ENCODE data around the gene ATG9B. TPM values are rescaled to one million over a fixed set of nuclear protein-coding genes. Genes with fewer than 3 reads are reported as not detected.

Gene ATG9B
- total RNA-seq, 4 donors from 2014 or later = not detected

- TF ChIP-seq, protein P1, sequence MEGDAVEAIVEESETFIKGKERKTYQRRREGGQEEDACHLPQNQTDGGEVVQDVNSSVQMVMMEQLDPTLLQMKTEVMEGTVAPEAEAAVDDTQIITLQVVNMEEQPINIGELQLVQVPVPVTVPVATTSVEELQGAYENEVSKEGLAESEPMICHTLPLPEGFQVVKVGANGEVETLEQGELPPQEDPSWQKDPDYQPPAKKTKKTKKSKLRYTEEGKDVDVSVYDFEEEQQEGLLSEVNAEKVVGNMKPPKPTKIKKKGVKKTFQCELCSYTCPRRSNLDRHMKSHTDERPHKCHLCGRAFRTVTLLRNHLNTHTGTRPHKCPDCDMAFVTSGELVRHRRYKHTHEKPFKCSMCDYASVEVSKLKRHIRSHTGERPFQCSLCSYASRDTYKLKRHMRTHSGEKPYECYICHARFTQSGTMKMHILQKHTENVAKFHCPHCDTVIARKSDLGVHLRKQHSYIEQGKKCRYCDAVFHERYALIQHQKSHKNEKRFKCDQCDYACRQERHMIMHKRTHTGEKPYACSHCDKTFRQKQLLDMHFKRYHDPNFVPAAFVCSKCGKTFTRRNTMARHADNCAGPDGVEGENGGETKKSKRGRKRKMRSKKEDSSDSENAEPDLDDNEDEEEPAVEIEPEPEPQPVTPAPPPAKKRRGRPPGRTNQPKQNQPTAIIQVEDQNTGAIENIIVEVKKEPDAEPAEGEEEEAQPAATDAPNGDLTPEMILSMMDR (IDR thresholded peaks at IDR 0.05; ENCODE audit: low read depth) = no peak
Observed at GRCh38 chr7:150977382-150978125, 46.7 kb downstream of the ATG9B start.

DNA sequence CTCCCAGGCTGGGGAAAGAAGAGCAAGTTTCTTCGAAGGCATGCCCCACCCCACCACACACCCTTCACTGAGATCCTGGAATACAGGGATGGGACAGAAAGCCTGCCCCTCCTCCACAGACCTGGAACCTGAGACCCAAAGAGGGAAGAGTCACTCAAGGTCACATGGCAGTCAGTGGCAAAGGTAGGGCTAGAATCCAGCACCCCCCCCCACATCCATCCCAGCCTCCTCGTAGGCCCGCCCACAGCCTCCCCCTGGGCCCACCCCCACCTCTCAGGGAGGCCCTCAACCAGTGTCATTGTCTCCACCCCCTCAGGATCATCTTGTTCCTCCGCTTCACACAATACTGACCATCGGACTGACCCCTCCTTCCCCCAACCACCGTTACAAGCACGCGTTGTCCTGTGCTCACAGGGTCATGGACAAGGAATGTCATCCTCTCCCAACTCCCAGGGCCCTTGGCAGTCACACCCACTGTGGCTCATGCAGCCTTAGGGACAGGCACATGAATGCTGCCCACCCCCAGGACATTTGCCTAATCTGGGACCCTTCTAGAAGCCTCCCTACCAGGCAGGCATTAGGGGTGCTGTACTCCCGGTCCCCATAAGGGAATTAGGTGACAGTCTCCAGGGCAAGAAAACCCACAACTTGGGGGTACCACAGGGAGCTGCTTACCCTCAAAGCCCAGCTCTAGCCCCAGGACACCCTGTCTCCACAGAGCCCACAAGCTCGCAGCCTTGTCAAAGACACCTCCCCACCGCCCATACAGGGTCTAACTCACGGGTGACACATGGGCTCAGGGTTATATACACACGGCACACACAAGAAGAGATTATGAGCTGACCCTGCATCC, 47.5 kb downstream of the ATG9B start:
- TF ChIP-seq, protein P1 (IDR thresholded peaks at IDR 0.05; ENCODE audit: low read depth) = no peak

DNA sequence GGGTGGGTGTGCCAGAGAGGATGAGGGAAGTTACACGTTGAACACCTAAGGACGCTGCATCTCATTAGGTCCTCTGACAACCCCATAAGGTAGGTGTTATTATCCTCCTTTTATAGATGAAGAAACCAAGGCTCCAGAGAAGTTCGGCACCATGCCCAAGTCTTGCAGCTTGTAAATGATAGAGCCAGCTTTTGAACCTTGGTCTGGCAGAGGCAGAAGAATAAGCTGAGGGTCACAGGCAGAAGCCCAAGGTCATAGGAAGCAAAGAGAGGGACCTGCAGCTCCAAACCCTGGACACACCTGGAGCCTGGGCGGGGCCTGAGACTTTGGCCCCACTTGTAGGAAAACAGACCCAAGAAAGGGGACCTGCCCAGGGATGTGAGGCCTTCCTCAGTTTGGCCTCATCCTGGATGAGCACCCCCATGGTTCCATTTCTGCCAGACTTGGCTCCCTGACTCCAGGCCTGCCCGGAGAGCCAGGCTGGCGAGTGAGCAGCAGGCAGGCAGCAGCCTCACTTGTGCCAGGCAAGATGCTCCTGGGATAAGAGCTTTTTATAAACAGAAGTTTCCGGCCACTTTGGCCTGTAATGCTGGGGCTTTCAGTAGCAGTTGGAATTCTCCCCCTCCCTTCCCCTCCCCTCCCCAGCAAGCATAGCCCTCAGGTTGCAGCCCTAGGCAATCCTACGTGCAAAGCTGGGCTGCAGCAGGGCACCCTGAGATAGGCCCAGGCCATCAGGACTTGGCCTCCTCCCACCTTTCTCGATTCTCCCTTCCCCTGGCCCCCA, 48.6 kb downstream of the ATG9B start:
- TF ChIP-seq, protein P1 (IDR thresholded peaks at IDR 0.05; ENCODE audit: low read depth) = no peak

DNA sequence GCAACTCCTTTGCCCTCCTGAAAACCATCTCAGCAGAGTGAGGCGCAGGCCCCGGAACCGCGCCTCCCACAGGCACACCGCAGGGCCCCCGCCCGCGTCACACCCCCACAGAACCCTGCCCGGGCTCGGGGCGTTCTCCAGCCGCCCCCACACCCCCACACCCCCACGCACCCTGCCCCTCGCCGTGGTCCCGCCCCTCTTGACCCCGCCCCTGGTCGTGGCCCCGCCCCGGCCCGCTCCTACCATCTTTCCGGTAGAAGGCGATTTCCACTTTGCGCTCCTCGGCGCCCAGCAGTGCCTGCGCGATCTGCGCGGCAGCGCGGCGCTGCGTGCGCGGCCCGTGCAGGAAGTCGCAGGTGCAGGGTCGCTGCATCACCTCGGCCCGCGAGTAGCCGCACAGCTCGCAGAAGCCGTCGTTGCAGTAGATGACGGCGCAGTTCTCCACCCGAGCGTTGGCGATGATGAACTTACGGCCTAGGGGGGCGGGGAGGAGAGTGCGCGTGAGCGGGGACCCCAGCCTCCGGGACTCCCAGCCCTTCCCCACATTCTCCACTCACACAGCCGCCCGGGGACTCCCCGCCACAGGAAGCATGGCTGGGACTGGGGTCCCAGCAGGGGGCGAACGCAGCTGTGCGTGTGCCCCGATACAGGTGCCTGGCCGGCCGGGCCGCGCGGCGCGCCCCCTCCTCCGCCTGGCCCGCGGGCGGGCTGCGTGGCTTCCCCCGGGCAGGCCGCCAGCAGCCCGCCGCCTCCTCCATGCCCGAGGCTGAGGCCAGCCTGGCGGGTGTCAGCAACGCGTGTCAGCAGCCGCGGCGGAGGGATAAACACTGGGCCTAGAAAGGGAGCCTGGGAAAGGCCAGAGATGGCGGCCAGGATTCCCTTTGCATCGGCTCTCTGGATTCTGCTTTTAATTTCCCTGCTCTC, 49.6 kb downstream of the ATG9B start:
- TF ChIP-seq, protein P1 (IDR thresholded peaks at IDR 0.05; ENCODE audit: low read depth) = no peak

DNA sequence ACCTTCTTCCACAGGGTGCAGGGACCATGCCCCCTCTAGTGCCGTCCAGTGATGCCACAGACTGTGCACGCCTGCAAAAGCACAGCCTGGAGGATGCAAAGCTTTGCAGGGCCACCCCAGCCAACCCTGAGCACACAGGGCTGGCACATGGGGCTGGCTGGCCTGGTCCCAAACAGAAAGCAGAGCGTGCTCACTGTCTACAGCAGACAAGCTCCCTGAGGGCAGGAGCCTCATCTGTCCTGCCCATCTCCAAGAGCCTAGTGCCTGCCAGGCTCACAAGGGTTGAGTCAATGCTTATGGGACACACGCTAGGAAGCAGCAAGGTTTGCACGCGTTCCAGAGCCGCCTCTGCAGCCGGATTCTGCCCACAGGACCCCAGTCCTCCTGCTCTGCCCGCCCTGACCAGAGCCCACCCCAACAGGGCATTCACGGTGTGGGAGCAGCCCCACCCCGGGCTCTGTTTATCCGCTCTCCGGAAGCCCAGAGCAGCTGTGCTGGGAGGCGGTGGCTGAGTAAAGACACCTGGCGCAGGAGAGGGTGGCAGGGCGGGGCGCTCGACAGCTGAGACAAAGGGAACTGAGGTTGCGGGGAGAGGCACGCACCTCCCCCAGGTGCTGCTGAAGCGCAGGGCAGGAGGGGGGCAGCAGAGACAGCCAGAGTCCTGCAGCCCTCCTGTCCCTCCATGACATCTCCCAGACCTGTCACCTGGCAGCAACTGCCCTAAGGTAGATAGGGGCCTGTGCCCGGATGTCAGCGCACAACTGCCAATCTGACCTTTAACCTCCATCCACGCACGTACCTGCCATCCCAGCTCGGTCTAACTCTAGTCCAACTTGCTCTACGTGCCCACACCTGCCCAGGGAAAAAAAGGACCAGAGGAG, 50.5 kb downstream of the ATG9B start:
- TF ChIP-seq, protein P1 (IDR thresholded peaks at IDR 0.05; ENCODE audit: low read depth) = no peak

DNA sequence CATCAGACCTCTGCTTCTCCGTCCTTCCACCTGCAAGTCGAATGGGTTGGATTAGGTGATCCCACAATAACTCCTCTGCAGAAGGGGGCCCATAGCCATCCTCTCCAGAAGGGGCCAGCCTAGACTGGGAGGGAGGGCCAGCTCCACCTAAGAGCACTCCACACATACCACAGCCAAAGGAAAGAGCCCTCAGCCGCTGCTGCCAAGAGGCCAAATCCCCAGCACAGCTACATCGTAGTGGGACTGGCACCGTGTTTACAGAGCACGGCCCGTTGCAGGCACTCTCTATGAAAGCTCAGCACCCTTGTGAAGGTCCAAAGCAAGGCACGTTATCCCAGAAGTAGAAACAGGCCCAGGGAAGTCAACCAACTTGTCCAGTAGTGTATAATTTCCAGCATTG, 51.6 kb downstream of the ATG9B start:
- TF ChIP-seq, protein P1 (IDR thresholded peaks at IDR 0.05; ENCODE audit: low read depth) = no peak

Data from subcutaneous adipose tissue (tissue), 4 donors.